HG03571 (cell line): Measurements from ENCODE around the gene NCCRP1.
"Not testable (repeated sequence)": the region's sequence is repeated elsewhere in the genome, so short reads cannot be mapped to it uniquely, and the experiment has no call there.

Experiments
- ATAC-seq: cut with Tn5 transposase; IDR thresholded peaks from one replicate; pipeline ENCODE4 v1.9.1; 2021; ENCODE audit not compliant: unreplicated experiment

The NCCRP1 gene

DNA sequence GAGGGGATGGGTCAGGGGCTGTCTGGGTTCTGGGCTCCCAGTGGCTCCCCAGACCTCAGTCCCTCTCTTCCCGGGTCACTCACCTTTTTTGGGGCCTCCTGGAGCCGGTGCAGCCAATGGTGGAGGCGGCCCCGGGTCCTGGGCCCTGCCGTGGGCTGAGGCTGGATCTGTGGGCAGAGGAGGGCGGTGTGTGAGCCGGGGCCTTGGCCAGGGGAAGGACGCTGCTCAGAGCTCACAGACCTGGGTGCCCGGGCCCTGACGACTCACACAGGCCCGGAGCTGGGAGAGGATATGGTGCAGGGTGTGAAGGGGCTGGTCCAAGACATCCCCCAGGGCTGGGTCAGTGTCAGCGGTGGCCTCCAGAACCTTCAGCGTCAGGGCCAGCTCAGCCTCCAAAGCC lies 47.0 kb downstream of the NCCRP1 start:
- not testable (repeated sequence) for ATAC-seq

DNA sequence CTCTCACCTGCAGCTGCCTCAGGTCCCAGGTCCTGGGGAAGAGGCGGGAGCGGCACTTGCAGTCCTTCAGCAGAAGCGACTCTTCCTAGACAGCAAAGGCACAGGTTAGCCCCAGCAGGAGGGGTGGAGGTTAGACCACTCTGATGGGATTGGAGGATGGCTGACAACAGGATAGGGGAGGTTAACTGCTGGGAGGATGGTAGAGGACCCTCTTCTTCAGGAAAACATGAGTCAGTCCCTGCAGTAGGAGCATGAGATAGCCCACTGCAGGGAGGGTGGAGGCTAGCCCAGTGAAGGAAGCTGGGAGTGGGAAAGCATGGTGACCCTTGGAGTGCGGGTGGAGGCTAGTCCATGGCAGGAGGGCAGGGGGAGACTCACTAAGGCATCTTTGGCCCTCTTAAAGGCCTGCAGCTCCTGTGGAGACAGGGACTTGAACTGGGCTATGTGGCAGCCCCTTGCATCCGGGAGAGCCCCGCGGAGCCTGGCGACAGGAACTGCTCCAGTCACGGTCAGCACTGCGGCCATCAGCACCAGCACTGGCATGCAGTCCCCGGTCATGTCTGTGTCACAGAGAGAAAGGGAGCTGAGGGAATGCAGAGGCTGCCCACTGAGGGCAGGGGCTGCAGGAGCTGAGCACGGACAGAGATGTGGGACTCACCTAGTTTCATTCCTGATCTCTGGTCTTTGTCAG lies 47.8 kb downstream of the NCCRP1 start, which contains the start of gene IFNL3:
Gene IFNL3 (minus strand): TSS at position 597 of the 691 bp plus-strand sequence. CDS start 39 bp downstream, at position 558.
- not testable (repeated sequence) for ATAC-seq

DNA sequence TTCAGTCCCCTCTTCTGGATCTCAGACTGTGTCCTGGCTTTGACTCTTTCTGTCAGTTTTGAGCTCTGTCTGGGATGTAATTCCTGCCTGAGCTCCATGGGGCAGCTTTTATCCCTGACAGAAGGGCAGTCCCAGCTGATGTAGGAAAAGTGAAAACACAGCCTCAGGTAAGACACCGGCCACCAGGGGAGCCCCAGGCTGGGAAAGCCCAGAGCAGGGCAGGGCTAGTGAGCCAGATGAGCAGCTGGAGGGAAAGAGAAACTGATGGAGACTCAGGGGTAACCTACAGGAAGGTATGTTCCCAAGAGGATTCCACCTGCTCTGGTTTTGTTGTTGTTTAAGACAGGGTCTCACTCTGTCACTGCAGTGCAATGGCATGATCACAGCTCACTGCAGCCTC lies 48.4 kb downstream of the NCCRP1 start:
- not testable (repeated sequence) for ATAC-seq

DNA sequence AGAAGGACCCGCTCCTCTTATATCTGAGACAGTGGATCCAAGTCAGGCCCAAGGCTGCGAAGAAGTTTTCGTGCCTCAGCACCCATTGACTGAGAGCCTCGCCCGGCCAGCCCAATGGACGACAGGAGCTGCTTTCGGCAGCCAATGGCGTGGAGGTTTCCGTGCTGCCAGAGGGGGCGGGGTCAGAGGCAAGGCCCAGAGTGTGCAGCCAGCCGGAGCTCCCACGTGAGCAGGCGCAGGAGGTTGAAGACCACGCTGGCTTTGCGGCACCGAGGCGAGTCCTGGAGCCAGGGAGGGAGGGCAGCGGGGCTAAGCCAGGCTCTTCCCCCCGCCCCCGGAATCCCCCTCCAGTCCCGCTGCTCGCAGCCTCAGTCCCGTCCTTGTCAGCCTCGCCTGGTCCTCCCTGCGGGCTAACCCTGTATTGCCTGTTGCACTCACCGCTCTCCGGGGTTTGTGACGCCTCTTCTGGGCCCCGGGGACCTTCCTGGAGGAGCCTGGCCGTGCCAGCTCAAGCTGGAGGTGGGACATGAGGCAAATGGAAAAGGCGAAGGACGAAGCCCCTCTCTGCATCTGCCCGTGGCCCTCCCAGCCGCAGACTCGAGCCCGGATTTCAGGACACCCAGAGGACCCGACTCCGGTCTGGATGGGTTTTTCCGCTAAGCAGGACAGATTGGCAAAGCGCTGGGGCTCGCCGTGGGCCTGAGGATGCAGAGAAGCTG lies 50.3 kb downstream of the NCCRP1 start:
- ATAC-seq: no peak

DNA sequence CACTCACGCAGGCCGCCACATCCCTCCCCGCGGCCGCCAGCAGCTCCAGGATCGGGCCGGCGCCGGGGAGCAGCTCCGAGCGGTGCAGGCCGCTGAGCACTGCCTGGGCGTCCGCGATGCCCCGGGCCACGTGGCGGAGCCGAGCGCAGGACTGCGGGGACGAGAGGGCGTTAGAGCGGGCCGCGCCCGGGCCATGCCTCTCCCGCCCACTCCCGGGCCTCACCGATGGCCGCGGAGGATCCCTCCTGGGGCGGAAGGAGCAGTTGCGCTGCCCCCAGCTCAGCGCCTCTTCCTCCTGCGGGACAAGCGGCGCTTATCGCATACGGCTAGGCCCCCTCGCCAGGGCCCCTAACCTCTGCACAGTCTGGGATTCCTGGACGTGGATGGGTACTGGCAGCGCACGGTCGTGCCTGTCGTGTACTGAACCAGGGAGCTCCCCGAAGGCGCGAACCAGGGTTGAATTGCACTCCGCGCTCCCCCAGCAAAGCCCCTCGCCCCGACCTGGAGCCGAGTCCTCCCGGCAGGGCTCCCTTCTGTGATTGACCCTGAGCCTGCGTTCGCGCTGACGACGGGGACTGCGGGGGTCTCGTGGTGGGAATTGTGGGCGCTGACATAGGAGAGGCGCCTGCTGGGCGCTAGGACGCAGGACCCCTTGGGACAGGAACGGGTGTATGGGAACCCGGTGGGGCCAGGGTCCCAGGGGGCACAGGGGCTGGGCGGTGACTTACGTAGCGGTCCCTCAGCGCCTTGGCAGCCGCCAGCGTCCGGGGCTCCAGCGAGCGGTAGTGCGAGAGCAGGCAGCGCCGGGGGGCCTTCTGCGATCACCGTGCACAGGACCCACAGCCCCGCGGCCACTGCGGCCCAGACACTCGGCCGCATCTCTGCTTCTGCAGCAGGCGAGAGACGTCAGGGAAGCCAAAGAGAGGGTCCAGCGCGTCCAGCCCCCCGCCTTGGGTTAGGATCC lies 51.2 kb downstream of the NCCRP1 start:
- ATAC-seq: no peak

DNA sequence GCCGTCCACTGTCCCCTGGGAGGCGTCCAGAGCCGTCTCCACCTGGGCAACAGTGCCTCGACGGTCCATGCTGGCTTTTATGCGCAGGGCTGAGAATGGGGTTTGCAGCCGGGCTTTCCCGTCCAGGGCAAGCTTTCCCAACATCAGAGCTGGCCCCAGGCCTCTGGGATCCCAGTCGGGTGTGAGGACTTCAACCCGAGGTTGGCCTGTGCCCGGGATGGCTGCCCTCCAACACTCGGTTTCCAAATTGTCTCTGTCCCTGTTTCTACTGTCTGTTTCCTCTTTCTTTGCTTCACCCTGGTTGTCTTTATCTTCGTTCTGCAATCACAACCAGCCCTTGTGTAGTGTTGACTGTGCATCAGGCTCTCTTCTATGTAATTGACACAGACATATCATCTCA lies 52.0 kb downstream of the NCCRP1 start, which contains the start of gene IFNL4:
Gene IFNL4 (minus strand): TSS at position 51 of the 400 bp plus-strand sequence.
- ATAC-seq: no peak

DNA sequence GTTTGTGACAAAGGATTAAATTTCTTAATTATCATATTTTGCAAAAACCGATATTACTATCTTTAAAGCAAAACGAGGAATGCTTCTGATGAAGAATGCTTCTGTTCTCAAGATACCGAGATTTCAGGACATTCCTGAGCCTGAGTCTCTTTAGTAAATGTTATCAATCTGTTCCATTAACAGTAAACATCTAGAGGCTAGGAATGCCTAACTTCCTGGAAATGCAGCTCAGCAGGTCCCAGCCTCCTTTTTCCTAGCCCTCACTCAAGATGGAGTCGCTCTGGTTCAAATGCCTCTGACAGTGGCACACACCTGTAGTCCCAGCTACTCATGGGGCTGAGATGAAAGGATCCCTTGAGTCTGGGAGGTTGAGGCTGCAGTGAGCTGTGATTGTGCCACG lies 54.3 kb downstream of the NCCRP1 start:
- ATAC-seq: no peak
